MG63 (cell line): ENCODE results near the gene SMARCE1. TPM values are rescaled to one million over a fixed set of nuclear protein-coding genes. Genes with fewer than 3 reads are reported as not detected.
A peak's percentile ranks its signal among the peaks of the same experiment; 100 is the strongest.

Source experiments
- DNase-seq: peaks from one replicate; pipeline ENCODE4 v3.0.0-alpha.2; 2020
- H3K27me3 ChIP-seq: fragments of 250-450 bp; sonication (Bioruptor Pico); 2 replicates; pipeline ENCODE4 v1.5.1; 2020; ENCODE audit warnings: mild to moderate bottlenecking, moderate library complexity
- H3K36me3 ChIP-seq: fragments of 250-450 bp; sonication (Bioruptor Pico); 2 replicates; pipeline ENCODE4 v1.5.1; 2020; ENCODE audit warnings: mild to moderate bottlenecking, moderate library complexity
- H3K4me3 ChIP-seq: fragments of 250-450 bp; sonication (Bioruptor Pico); 2 replicates; pipeline ENCODE4 v1.5.1; 2020; ENCODE audit warnings: mild to moderate bottlenecking, moderate library complexity
- H3K9me3 ChIP-seq: fragments of 250-450 bp; sonication (Bioruptor Pico); 2 replicates; pipeline ENCODE4 v1.5.1; 2020; ENCODE audit warnings: mild to moderate bottlenecking, moderate library complexity
- total RNA-seq: library from RNA; depleted of rRNA; stranded (reverse); fragments of >200 nt; shearing (Covaris generic); gene quantifications from 2 replicates; pipeline ENCODE4 v1.2.3, GENCODE V29; 2014; ENCODE audit warnings: low replicate concordance

SMARCE1 gene
- total RNA-seq, 1 experiment from 2014 or later, result 57.9 TPM

GRCh38 chr17:40618754-40619625, 28.6 kb downstream of the SMARCE1 start:
- Histone ChIP-seq H3K9me3 (no peaks in the 10 kb centered on the region), H3K36me3 (no peaks in the 10 kb centered on the region), H3K27me3 (no peaks in the 10 kb centered on the region), H3K4me3 (no peak overlapping the region)
- DNase-seq, result no peak

DNA sequence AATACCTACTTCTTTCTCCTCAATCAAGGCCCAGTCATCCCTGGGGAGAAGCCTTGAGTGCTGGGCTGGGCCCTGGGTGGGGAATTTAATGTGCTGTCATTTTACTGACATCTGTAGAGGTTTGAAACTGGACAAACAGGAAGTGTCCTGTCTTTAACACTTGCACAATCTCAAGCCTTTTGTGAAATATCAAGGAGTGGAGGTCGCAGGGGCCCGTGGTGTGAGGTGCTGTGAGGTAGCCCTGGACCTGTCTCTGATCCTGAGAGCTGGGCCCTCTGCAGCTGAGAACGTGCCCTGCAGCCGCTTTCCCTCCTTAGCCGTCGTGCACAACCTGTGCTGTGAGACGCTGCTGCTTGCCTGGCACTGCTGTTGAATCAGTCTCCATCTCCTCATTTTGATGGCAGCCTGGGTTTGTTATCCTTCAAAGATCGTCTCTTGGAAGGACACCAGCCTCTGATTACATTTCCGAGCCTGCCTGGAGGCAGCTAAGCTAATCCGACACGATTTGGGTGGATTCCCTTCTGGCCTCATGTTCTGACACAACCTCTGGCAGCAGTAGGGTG, 29.9 kb downstream of the SMARCE1 start:
- Histone ChIP-seq H3K27me3 (no peaks in the 10 kb centered on the region), H3K4me3 (no peak overlapping the region)
- DNase-seq, result no peak

DNA sequence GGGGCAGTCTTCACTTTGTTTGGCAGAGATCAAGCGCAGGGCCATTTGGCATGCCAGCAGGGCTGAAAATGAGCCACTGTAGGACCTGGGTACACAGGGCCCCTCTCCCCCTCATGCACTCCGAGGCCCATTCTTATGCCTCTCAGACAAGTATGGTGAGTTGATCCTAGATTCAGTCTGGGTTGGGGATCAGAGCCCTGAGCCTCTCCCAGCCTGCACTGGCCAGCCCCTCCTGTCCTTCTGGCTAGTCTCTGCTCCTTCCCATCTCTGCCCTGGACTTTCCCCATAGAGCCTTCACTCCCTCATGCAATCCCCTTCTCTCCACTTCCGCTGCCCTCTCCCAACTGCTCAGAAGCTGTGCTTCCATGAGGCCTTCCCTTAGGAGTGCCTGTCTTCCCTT, 31.0 kb downstream of the SMARCE1 start:
- no peak overlapping the region for H3K4me3 ChIP-seq
- DNase-seq, result no peak
- H3K36me3 ChIP-seq, result no peaks in the 10 kb centered on the region
- H3K9me3 ChIP-seq, result no peaks in the 10 kb centered on the region
- no peaks in the 10 kb centered on the region for H3K27me3 ChIP-seq

More for the DNA sequence above, 29.9 kb downstream of the SMARCE1 start:
- Histone ChIP-seq H3K36me3 (no peaks in the 10 kb centered on the region), H3K9me3 (no peaks in the 10 kb centered on the region)

- H3K27me3 ChIP-seq, result no peaks in the 10 kb centered on the region
- H3K4me3 ChIP-seq, result no peak overlapping the region
- H3K36me3 ChIP-seq, result no peaks in the 10 kb centered on the region
- no peak for DNase-seq
- H3K9me3 ChIP-seq, result no peaks in the 10 kb centered on the region
Observed at GRCh38 chr17:40615841-40616476, 31.7 kb downstream of the SMARCE1 start.

DNA sequence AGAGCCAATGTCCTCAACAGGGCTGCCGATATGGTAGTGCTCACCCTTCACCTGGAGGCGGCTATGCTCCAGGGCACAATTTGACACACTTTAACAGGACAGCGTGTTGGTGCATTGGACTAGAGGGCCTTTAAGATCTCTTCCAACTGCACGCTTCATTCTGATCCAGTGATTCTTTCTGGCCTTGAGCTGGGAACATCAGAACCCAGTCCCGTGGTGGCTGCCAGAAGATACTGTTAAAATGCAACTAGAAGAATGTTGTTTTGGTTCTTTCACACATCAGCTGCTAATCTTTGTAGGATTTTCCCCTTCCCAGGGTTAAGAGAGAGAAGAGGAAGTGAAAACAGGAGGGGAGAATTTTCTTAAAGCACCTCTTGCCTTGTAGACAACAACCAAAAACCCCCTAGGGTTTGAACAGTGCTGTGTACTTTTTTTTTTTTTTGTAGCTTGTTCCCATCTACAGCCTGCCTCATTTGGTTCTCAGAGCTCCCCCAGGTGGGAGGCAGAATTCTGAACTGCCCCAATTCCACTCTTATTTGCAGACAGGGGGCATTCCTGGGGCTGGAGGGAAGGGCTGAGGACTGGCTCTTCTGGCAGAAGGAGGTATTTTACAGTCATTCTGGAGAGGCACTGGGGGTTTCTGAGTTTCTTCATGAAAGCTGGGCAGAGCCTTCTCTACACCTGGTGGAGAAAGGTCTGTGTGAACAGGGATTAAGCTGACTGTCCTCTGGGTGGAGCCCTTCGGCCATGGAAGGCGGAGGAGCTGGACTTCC, 32.4 kb downstream of the SMARCE1 start:
- Histone ChIP-seq H3K36me3 (no peaks in the 10 kb centered on the region), H3K27me3 (no peaks in the 10 kb centered on the region), H3K9me3 (no peaks in the 10 kb centered on the region), H3K4me3 (no peak overlapping the region)
- peak; percentile 23 for DNase-seq

DNA sequence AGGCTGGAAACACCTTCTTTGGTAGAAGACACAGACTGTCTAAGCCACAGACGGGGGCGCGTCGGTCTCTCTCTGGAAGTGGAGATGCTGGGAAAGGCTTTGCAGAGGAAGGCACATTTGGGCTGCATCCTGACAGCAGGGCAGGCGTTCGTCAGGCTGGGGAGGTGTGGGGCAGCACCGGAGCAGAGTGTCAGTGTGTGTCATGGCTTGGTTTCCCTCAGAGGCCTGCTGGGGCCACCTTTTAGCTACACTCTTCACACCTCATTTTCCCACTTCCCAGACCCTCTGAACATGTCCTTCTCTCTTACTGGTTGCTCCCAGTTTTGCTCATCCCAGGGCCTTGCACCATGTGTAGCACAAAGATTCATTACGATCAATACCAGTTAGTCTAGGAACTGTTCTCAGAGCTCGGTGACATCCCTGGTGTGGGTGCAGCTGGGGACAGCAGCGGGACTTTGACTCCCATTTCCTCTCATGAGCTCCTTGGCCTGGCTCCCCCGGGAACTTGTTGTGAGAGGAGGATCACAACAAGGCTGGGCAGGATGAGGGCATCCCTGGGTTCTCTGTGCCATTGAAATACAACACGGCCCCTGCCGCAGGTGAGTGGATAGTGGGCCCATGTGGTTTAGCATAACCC, 33.1 kb downstream of the SMARCE1 start:
- DNase-seq, result no peak
- no peaks in the 10 kb centered on the region for H3K36me3 ChIP-seq
- H3K27me3 ChIP-seq, result no peaks in the 10 kb centered on the region
- no peaks in the 10 kb centered on the region for H3K9me3 ChIP-seq
- H3K4me3 ChIP-seq, result no peak overlapping the region

GRCh38 chr17:40613467-40614154, 34.0 kb downstream of the SMARCE1 start:
- no peaks in the 10 kb centered on the region for H3K9me3 ChIP-seq
- no peak for DNase-seq
- H3K4me3 ChIP-seq, result no peak overlapping the region
- H3K36me3 ChIP-seq, result no peaks in the 10 kb centered on the region
- no peaks in the 10 kb centered on the region for H3K27me3 ChIP-seq

DNA sequence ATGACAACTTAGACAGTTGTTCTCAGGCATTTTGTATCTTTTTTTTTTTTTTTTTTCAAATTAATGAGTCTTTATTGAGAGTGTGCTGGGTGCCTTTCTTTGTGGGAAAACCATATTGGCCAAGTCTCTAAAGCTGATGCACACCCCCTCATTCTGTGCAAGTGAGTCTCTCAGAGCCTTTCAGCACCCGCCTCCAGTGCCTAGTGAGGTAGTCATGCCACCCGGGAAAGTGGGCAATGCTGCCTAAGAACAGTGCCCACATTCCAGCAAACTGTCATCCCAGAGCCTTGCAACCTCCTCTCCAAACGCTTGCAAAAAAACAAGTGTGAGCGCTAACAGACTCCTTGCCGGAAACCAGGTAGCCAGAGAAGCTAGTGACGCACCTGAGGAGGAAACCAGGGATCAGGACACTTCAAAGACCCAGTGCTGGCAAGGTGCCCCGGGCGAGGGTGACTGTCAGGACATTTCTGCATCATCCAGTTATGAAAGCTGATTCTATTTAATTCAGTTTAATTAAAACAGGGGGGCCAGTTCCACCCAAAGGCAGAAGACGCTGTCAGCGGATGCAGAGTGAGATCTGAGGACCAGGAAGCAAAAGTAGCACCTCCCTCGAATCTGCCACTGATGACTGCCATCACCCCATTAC, 34.9 kb downstream of the SMARCE1 start:
- no peak for DNase-seq
- no peaks in the 10 kb centered on the region for H3K36me3 ChIP-seq
- no peaks in the 10 kb centered on the region for H3K27me3 ChIP-seq
- no peak overlapping the region for H3K4me3 ChIP-seq
- H3K9me3 ChIP-seq, result no peaks in the 10 kb centered on the region

GRCh38 chr17:40611840-40612474, 35.7 kb downstream of the SMARCE1 start:
- H3K9me3 ChIP-seq, result no peaks in the 10 kb centered on the region
- no peaks in the 10 kb centered on the region for H3K27me3 ChIP-seq
- no peak overlapping the region for H3K4me3 ChIP-seq
- DNase-seq, result no peak
- H3K36me3 ChIP-seq, result no peaks in the 10 kb centered on the region

DNA sequence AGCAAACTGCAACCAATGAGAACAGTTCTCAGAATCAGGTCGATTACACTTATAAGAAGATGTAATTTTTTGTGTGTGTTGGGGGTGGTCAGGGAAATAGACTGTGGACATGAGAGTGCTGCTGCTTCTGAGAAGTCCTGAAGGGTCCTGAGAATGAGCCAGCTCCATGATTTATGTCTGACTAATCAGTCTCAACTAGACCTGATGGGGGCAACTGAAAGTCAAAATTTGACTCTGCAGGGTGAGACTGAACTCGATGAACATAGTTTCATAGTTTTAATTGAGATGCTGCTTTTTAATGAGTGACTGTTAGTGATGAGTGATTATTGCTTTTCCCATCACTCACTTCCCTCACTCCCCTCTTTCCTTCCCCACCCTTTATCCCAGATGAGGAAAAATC, 37.3 kb downstream of the SMARCE1 start:
- DNase-seq, result no peak
- Histone ChIP-seq H3K4me3 (no peak overlapping the region), H3K9me3 (no peaks in the 10 kb centered on the region), H3K27me3 (no peaks in the 10 kb centered on the region), H3K36me3 (no peaks in the 10 kb centered on the region)

DNA sequence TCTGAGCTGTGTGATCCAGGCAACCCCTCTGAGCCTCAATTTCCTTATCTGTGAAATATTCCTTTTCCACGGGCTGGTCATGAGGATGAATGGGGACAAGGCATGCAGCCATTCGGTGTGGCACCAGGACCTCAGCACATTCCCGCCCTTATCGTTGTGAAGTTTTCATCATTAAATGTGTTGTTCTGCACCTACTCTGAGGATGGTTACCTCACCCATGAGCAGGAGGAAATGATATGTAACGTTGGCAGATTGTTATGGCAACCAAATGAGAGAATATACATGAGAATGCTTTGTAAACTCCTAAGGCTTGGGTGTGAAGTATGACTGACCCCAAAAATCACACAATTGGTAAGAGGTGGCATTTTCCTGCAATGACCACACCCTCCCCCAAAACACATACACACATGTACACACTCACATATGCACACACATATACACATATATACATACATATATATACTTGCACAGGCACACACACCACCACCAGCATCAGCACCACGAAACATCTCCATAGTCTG, 39.5 kb downstream of the SMARCE1 start:
- Histone ChIP-seq H3K9me3 (no peaks in the 10 kb centered on the region), H3K27me3 (no peaks in the 10 kb centered on the region), H3K4me3 (no peak overlapping the region), H3K36me3 (no peaks in the 10 kb centered on the region)
- DNase-seq, result no peak

DNA sequence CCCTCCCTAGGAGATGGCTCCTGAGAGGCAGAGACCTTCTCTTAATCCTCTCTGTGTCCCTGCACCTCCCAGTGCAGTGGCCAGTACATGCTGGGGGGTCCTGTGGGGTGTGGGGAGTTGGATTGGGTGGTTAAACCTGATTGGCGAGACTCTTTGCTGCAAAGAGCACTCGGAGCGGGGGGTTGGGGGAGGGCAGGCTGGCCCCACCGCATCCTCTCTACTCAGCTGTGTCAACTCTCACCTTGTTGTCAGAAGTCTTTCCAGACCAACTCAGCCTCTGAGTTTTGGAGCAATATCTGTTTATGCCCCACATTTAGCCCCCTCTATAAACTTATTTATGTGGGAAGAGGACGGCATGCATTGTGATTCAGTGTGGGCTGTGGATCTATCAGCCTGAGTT, 40.0 kb downstream of the SMARCE1 start:
- H3K36me3 ChIP-seq, result no peaks in the 10 kb centered on the region
- no peaks in the 10 kb centered on the region for H3K27me3 ChIP-seq
- no peaks in the 10 kb centered on the region for H3K9me3 ChIP-seq
- no peak overlapping the region for H3K4me3 ChIP-seq
- no peak for DNase-seq

- Histone ChIP-seq H3K36me3 (no peaks in the 10 kb centered on the region), H3K27me3 (no peaks in the 10 kb centered on the region), H3K4me3 (no peak overlapping the region), H3K9me3 (no peaks in the 10 kb centered on the region)
- DNase-seq, result no peak
Observed at GRCh38 chr17:40606548-40607353, 40.9 kb downstream of the SMARCE1 start.

- no peak for DNase-seq
- H3K4me3 ChIP-seq, result no peak overlapping the region
- no peaks in the 10 kb centered on the region for H3K36me3 ChIP-seq
- H3K9me3 ChIP-seq, result no peaks in the 10 kb centered on the region
- H3K27me3 ChIP-seq, result no peaks in the 10 kb centered on the region
Observed at GRCh38 chr17:40605306-40605705, 42.3 kb downstream of the SMARCE1 start.
